Amniotic stem cell (primary cell): ENCODE results near the gene ZFAND3.

Experiments used
- DNase-seq: peaks from one replicate; lab custom pipeline; 2025; lab: John Stamatoyannopoulos, UW

Gene ZFAND3

DNA sequence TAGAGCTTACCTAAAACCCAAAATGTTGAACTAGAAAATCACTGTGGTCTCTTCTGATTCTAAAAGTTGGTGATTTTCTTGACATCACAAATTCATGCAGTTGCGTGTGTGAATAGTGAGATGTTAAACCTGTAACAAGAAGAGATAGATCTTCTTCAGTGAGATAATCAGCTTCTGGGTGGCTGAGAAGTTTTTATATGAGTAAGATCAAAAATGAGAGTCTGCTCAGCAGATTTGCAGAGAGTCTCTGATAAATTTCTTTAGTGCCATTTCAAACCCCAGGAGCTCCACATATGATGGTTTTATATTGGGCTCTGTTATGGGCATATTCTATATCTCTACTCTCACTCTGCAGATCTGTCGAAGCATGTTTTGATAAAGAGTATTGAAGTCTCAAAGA is 185.4 kb downstream of the ZFAND3 start:
- DNase-seq, result no peak

DNA sequence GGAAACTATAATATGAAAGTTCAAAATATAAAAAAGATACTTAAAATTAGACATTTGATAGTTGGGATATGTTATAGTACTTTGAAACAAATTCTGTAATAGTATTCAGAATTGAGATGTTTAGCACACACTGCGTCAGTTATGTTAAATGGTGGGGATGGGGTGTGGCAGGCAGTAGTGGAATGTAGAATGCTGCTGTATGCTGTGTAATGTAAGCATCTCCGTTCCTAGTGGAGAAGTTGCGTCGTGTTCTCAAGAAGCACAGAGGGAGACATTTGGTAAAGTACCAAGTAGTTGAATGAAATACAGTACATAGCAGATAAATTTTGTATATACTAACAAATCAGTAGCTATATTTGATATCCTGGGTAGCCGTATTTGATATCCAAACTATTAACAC is 192.4 kb downstream of the ZFAND3 start:
- no peak for DNase-seq

DNA sequence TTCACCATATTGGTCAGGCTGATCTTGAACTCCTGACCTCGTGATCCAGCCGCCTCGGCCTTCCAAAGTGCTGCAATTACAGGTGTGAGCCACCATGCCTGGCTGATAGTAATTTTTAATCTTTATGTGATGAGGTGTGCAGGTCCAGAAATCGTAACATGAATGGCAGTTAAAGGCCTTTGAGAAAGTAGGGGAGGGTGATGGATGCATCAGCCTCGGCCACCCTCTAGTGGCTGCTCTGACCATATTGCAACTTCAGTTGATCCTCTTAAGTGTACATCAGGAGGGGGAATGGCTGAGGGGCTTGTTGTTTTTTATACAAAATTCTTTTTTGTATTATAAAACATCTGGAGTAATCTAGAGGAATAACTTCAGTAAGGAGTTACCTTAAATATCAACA is 193.0 kb downstream of the ZFAND3 start:
- DNase-seq, result no peak

DNA sequence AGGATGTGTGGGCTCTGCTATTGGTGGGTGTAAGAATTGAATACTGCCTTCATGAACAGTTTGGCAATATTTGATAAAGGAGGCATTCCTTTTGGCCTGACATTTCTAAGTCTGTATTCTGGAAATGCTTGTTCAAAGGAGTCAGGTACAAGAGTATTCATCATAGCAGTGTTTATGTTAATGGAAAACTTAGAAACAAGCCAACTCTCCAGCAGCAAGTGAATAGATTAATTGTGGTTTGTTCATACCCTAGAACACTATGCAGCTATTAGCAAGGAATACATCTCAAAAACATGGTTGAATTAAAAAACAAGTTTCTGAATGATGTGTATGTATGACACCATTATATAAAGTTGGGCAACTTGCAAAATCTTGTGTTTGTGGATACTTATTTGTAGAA is 195.8 kb downstream of the ZFAND3 start:
- DNase-seq, result no peak

DNA sequence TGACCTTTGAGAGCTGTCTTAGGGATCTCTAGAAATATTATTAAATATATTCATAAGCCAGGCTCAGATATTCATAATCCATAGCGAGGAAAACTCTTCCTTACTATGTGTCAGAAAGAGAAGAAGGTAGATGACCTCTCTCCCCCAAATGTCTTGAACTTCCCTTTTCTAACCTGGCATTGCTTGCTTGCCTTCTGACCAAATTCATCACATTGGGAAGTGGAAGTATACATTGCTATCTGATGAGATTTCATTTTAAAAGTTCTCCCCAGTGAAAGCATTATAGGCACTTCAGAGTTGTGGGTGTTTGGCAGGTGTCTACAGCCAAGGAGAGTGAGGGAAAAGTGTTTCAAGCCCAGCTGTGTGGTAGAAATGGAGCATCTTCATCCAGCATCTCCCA is 197.3 kb downstream of the ZFAND3 start:
- no peak for DNase-seq

DNA sequence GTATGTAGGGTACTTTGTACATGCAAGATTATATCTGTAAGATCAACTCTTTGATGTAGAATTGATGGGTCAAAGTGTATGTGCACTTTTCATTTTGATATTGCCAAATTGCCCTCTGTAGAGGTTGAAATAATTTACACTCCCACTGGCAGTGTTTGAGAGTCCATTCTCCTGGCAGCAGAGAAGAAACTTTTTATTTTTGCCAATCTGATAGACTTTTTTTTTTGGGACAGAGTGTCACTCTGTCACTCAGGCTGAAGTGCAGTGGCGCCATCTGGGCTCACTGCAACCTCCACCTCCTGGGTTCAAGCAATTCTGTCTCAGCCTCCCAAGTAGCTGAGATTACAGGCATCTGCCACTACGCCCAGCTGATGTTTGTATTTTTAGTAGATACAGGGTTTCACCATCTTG is 199.2 kb downstream of the ZFAND3 start:
- no peak for DNase-seq

DNA sequence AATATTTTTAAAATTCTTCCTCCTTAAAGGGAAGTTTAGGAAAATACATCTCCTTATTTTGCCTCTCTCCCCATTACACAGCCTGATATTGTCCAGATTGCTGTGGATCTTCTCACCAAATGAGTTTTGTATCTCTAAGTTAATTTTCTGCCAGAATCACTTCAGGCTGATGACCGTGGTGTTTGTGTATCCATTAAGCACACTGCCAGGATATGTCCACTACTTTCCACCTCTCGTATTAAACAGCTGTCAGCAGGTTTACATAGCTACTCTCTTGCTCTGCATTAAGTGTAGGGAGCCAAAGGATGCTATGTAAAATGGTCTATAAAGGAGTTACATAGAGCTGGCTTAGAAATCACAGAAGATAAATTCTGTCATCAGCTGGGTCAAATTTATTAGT is 201.1 kb downstream of the ZFAND3 start:
- DNase-seq, result no peak

DNA sequence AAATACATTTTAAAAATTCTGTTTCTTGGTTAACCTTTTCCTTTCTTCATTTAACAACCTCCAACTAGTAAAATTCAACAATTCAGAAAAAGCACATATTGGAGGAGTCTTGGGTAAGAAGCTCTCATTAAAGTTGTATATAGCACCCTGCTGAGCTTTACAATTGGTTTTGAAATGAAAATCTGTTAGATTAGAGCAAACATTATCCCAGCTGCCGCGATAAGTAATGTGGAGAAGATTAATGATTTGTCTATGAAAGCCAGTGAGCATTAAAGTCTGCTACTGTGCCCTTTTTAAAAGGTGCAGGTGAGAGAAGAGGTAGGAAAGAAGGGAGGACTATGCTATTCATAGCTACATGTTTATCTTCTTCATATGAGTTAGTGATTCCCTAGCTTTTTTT is 201.5 kb downstream of the ZFAND3 start:
- no peak for DNase-seq

DNA sequence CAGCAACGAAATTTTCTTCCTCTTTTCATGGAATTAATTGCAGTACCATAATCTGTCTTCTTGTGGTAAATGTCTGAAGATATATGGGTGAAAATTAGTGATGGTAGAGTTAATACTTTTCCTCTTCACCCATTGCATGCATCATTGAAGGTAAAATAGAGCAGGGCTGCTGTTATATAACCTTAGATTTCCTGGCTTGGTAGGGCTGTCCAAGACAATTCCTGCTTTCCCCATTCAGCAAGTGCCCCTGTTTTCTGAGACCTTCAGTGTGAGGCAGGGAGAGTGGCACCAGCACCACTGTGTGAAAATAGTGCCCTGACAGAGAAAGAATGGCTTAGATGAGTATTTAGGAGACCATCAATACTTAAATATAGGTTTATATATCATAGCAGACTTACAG is 202.0 kb downstream of the ZFAND3 start:
- no peak for DNase-seq

DNA sequence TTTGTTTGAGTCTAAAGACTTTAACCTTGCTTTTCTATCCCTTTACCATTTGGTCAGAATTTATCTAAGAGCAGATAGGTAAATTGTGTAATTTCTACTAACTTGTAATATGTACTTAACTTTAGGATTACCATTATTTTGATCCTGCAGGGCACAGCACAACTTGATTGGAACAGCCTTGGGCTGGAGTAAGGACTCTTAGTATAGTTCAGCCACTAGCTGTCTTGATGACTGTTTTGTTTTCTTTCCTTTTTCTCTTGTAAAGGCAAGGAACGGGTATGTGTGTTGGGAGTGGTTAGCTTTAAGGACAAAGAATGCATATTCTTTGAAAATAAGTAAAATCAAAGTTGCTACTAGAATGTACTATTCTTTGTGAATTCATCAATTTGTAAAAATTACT is 203.2 kb downstream of the ZFAND3 start:
- no peak for DNase-seq

DNA sequence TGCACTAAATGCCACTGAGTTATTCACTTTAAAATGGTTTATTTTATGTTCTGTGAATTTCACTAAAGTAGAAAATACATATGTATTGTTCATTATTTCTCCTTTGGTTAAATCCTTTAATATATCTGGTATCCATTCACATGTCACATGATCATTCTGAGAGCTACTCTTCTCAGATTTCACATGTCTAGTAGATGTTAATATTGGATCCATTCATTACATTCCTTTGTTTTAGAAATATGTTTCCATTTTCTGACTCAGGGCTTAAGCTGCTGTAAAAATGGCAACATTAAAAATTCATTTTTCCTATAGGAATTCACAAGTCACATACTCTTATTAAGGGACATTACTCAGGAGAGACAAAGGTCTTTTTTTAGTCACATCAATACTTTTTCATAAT is 205.4 kb downstream of the ZFAND3 start:
- no peak for DNase-seq

DNA sequence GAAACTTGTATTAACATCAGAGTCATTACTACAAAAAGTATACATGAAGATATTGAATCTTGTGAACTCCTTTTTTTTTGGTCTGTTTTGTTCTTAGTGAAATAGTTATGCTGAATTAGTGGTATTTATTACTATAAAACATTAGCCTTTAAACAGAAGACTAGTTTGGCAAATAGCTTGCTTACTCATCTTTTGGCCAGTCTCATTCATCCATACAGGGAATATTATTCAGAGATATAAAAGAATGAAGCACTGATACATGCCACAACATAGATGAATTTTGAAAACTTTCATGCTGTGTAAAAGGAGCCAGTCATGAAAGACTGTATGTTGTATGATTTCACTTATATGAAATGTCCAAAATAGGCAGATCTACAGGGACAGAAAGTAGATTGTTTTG is 205.9 kb downstream of the ZFAND3 start:
- DNase-seq, result no peak

DNA sequence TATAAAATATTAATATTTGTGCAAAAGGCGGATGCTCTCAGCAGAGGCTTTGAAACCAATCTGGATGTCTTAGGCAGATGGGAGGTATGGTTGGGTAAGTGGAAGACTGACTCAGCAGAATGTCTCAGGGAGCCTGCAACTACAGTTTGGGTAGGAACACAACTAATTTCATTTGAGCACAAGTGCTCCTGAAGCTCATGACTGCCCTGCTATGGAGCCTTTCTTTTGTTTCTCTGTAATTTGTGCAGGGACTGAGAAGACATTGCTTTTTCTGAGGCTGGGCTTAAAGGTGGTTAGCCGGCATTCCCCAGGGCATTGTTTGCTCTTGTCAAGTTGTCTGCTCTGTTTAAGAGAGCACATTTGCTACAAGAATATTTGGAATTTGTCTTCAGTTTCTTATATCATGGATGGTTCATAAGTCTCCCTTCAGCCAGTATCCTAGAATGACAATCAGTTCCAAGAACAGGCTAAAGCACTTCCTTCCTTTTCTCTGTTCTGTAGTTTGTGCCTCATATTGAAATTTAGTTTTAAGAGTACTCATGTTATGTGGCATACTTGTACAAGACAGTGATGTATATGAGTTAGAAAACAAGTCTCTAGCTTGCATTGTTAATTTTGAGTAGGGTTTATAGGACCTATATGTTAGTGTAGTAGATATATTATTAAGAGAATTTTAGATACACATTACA is 208.3 kb downstream of the ZFAND3 start:
- DNase-seq, result no peak

DNA sequence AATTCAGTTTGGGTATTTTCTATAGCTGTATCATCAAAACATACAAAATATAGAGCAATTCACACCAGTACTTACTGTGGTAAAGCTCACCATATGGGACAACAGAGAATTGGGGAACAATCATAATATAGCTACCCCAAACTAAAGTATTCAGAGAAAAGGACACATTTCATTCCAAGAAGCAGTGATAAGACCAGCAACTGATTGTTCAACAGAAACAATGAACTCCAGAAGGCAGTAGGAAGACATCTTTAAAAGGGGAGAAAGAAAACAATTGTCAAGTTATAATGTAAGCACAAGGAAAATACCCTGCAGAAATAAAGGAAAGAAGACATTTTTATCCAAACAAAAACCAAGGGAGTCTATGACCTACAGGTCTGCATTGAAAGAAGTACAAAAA is 210.9 kb downstream of the ZFAND3 start:
- no peak for DNase-seq

DNA sequence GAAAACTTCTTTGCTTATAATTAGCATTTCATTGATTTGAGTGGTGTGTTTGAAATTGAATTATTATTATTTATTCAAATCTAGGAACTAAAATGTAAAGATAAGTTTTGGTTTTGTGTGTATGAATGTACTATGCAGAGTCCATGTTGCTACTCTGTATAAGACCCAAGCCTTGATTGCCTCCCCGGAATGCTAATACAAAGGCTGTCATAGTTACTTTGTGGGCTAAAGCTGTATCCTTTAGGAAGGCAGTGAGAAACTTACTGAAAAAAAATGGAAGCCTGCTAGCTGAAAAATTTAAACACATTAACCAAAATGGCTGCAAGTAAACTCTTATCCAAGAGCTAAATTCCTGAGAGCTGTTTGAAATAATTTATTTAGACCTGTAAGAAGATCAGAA is 213.3 kb downstream of the ZFAND3 start:
- DNase-seq, result no peak

DNA sequence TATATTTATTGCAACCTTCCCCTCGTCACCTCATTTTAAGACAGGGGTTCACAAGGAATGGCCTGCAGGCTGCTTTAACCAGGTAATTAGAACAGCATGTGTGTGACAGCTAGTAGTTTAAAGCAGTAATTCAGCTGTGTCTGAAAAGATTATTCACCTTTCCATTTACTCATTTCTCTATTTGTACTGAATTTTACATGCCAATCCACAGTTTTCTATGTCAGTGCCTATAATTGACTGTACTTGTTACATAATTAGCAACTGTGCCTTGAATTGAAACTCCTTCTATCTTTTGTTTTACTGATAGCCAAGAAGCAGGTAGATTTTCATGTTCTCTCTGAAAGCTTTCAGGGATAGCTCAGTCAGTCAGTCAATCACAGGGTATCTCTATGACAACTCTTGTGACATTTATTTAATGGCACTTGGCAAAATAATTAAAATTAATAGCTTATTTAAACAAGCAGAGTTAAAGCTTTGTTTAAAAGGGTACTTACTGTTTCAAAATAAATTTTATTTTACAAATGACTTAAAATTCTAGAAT is 214.0 kb downstream of the ZFAND3 start:
- DNase-seq, result no peak

DNA sequence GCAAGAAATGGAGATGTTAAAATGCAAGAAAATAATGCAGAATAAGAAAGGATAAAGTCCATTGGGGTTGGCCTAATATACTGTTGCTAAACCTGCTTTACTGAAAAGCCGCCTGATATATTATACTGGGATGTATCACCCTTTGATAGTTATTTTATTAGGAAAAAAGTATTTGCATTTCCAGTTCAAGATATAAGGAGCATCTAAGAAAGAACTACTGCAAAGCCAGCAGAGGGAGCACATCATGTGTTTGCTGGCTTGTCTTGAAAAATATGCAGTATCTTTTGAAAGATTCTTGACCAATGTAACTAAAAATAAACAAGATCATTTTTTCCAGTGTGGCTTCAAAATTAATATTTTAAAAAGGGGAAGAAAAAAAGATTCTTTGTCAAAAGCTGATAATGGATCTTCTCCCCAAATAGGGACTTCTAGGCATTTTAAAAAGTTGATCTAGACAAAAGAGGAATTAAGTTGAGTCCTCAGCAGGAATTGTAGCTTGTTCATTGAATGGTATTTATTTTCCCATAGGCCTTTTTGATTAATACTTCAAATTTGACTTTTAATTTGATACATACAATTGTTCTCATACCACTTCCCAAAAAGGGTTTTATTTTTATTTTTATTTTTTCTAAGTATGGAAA is 214.9 kb downstream of the ZFAND3 start:
- no peak for DNase-seq

DNA sequence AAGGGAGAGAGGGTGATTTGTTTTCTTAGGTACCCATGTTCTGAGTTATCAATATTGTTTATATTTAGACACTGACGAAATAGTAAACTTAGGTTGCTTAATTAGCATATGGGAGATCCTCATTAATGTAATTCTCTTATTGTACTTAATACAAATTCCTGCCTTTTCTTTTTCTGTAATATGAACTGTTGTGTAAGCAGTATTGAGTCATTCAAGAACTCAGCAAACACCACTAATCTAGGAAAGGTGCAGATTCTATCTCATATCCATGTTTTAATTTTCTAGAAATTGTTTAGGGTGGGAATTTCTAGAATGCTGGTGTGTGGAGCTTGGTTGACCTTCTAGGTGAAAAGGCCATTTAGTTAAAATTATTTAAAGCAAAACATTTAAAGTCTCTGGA is 216.0 kb downstream of the ZFAND3 start:
- DNase-seq, result no peak

DNA sequence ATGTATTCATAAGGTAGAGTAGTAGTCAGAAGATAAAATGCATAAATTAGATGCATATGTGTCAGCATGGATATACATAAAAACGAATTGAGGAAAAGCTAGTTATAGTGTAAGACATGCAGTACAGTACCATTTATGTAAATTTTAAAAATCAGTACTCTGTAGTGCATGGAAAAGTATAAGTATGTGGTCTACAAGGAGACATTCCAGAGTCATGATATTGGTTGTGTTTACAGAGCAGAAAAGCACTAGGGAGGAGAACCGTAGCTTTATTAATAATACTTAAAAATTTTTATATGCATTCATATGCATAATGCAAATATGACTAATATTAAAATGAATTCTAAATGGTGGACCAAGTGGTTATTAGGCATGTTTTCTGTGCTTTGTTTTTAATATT is 220.0 kb downstream of the ZFAND3 start:
- no peak for DNase-seq

DNA sequence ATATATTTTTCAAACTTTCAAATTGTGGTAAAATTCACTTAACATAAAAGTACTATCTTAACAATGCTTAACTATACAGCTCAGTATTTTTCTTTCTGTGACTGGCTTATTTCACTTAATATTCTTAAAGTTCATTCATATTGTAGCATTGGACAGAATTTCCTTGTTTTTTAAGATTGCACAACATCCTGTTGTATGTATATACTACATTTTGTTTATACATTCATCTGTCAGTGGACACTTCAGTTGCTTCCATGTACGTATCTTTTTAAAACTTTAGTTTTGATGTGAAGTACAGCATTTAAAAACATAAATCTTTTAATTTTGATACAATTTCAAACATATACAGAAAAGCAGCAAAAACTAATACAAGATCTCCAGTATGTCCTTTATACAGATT is 220.7 kb downstream of the ZFAND3 start:
- DNase-seq, result no peak

DNA sequence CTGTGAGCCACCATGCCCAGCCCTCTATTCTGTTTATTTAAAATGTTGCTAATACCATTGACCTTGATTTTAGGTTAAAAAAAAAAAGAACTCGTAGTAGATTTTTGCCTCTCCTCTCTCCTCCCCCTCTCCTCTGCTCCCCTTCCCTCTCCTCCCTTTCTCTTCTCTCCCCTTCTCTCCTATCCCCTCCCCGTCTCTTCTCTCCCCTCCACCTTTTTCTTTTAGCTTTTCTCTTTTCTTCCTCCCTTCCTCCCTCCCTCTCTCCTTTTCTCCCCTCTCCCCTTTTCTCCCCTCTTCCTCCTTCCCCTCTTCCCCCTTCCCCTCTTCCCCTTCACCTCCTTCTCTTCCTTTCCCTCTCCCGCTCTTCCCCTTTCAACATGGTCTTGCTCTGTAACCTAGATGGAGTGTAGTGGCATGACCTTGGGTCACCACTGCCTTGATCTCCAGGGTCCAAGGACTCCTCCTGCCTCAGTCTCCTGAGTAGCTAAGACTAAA is 223.8 kb downstream of the ZFAND3 start:
- no peak for DNase-seq

DNA sequence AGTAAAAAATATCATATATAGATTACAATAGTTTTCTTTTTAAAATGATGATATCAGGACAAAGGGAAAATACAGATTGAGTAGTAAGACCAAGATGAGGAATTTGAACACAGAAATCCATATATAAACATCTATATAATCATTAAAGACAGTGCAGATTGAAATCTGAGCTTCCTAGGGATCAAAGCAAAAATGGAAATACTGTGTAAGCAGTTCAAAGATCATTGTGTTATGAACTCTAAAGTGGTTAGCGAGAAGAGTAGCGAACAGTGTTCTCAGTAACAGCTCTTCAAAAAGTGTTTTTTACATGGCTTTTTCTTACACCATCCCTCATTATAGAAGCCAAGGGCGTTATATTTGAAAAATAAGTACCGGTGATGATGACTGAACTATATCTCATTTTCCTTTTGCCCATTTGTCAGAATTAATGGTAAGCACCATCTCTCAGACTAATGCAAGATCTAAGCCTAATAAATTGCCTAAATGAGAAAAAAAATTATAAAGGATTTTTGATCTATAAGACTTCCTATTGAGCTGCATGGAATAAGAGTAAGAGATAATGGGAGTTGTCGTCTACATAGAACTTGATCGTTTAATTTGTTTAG is 226.3 kb downstream of the ZFAND3 start:
- DNase-seq, result no peak

DNA sequence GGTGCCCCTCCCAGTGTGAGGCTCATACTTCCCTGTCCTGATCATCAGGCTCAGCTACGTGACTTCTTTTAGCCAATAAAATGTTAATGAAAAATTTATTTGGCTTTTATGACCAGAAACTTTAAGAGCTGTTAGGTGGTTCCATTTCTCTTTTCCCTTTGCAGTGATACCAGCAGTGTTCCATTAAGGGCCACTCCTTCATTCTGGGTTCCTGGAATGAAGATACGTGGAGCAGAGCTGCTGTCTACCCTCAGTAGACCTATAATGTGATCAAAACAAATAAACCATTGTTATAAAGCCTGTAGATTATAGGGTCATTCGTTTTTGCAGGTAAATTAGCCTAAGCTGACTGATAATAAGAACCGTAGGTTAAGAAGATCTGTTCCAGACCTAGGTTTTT is 228.0 kb downstream of the ZFAND3 start:
- DNase-seq, result no peak
